ENCODE data around the gene PLAU. TPM values are rescaled to one million over a fixed set of nuclear protein-coding genes. Genes with fewer than 3 reads are reported as not detected.
A peak's percentile ranks its signal among the peaks of the same experiment; 100 is the strongest.

The PLAU gene
- total and polyA plus RNA-seq, 2 of the 13 experiments (the other 11 are each of a cell fraction or from before 2014, with no cell fraction given) = 0.45 to 11.2 TPM

GRCh38 chr10:73876157-73876556 is 34.8 kb upstream of the PLAU start:
- BruUV-seq (replicated peaks) = no TSS peak
- intact Hi-C loops (cut with micrococcal nuclease; ENCODE audit: unreplicated experiment) = loop anchor here (5.0 kb wide), 1 partner anchor 104 kb away; a partner anchor contains a TSS
- Histone ChIP-seq H3K4me3 (replicated peaks in 1 of 3; ENCODE audit: insufficient read depth in 1 of 3, low read depth in 2 of 3, low read length in 3 of 3) (no peak overlapping the region), H3K9me3 (ENCODE audit: low read length) (no peaks in the 10 kb centered on the region), H4K20me1 (ENCODE audit: insufficient read depth, low read length) (peaks cover 13% of the 10 kb centered on the region; the same call in 1 of the 2 replicates), H3K36me3 (replicated peaks in 1 of 2; ENCODE audit: control insufficient read depth in 1 of 2, insufficient read depth in 2 of 2, low read length in 2 of 2) (no peaks in the 10 kb centered on the region), H3K4me1 (ENCODE audit: insufficient read depth, low read length) (peaks cover 62% of the 10 kb centered on the region), H3K9ac (ENCODE audit: insufficient read depth, low read depth, low read length) (no peak overlapping the region), H3K4me2 (ENCODE audit: low read depth, low read length) (no peak overlapping the region), H3K27ac (ENCODE audit: extremely low read length, insufficient read depth, low read length) (no peak overlapping the region), H3K79me2 (ENCODE audit: insufficient read depth, low read length) (peaks cover 14% of the 10 kb centered on the region), H2AFZ (ENCODE audit: low read length) (no peak overlapping the region), H3K27me3 (ENCODE audit: control insufficient read depth in 1 of 2, insufficient read depth in 2 of 2, low read length in 2 of 2) (no peaks in the 10 kb centered on the region; a peak in 2 of 5 replicates)
- ChIA-PET CTCF (ENCODE audit: low intra/inter-chr PET ratio, low total read pairs) (no interaction called here), POLR2A (interaction anchor here (3.2 kb wide), 1 partner anchor 36 kb away, joined by 23 read pairs; no protein-coding TSS in a partner anchor)
- WGBS (ENCODE audit: low lambda C conversion rate) = 23% methylated on average over 3 of the region's 4 CpGs
- no peak for ATAC-seq
- FAIRE-seq = no peak
- in situ Hi-C loops (cut with HindIII; ENCODE audit: extremely low pct_ligation_motif_present, low pct_unique_long_range_greater_than_20kb) = no loop called here
- TF ChIP-seq FOXC1 (CRISPR knock-in tag; IDR thresholded peaks at IDR 0.05; ENCODE audit: borderline replicate concordance) (no peak), ZNF263 (CRISPR knock-in tag; IDR thresholded peaks at IDR 0.05) (peak; percentile 76)
- DNase-seq (ENCODE audit: low spot score) = no peak

DNA sequence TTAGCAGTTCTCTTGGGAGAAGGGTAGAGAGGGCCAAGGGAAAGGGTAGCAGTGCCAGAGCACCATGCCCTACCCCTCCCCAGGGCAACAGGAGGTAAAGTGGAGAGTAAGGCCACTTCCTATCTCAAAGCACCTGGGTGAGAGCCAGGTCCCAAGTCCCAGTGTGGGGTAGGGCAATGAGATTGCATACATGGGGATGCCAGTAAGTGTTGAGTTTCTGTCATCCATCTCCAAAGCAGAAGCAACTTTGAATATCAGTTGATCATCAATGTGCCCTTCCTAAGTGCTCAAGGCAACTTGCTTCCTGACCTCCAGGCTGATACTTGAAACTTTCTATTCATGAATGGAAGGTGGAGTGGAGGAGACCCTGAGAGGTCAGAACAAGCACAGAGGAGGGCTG is 34.4 kb upstream of the PLAU start:
- POLR2A ChIA-PET = no interaction called here
- no peak for DNase-seq (ENCODE audit: low spot score)
- no peaks in the 10 kb centered on the region for H3K36me3 ChIP-seq (replicated peaks in 1 of 2; ENCODE audit: control insufficient read depth in 1 of 2, insufficient read depth in 2 of 2, low read length in 2 of 2)
- in situ Hi-C loops (cut with HindIII; ENCODE audit: extremely low pct_ligation_motif_present, low pct_unique_long_range_greater_than_20kb) = no loop called here
- CTCF ChIA-PET (ENCODE audit: low intra/inter-chr PET ratio, low total read pairs) = no interaction called here
- TF ChIP-seq HDAC2 (CRISPR knock-in tag; IDR thresholded peaks at IDR 0.05) (no peak), PLRG1 (conservative IDR thresholded peaks at IDR 0.05) (no peak), ZNF766 (CRISPR knock-in tag; IDR thresholded peaks at IDR 0.05; ENCODE audit: borderline replicate concordance) (no peak), ZNF841 (CRISPR knock-in tag; IDR thresholded peaks at IDR 0.05; ENCODE audit: borderline replicate concordance) (no peak), MEF2D (CRISPR knock-in tag; IDR thresholded peaks at IDR 0.05) (no peak), KAT2B (IDR thresholded peaks at IDR 0.05; ENCODE audit: borderline replicate concordance, low read depth, low read length) (no peak), MYNN (CRISPR knock-in tag; IDR thresholded peaks at IDR 0.05; ENCODE audit: low read depth) (no peak), ATAD3A (CRISPR knock-in tag; IDR thresholded peaks at IDR 0.05) (no peak), TGIF2 (CRISPR knock-in tag; IDR thresholded peaks at IDR 0.05) (no peak), U2AF2 (IDR thresholded peaks at IDR 0.05; ENCODE audit: low read depth, low read length) (no peak), ZNF777 (CRISPR knock-in tag; IDR thresholded peaks at IDR 0.05) (no peak), NFE2L1 (CRISPR knock-in tag; IDR thresholded peaks at IDR 0.05; ENCODE audit: borderline replicate concordance) (no peak), DR1 (CRISPR knock-in tag; IDR thresholded peaks at IDR 0.05) (no peak), NCOA2 (CRISPR knock-in tag; IDR thresholded peaks at IDR 0.05) (no peak), MEIS2 (CRISPR knock-in tag; IDR thresholded peaks at IDR 0.05) (no peak), ZNF619 (CRISPR knock-in tag; IDR thresholded peaks at IDR 0.05) (no peak), ZSCAN31 (CRISPR knock-in tag; IDR thresholded peaks at IDR 0.05; ENCODE audit: low read depth) (no peak), ZNF124 (CRISPR knock-in tag; IDR thresholded peaks at IDR 0.05) (no peak)
- FAIRE-seq = no peak
- ATAC-seq = no peak
- no peak overlapping the region for H3K4me2 ChIP-seq (ENCODE audit: low read depth, low read length)
- no peaks in the 10 kb centered on the region; a peak in 2 of 5 replicates for H3K27me3 ChIP-seq (ENCODE audit: control insufficient read depth in 1 of 2, insufficient read depth in 2 of 2, low read length in 2 of 2)
- H3K27ac ChIP-seq (ENCODE audit: extremely low read length, insufficient read depth, low read length) = no peak overlapping the region
- no peak overlapping the region for H3K9ac ChIP-seq (ENCODE audit: insufficient read depth, low read depth, low read length)
- H3K4me1 ChIP-seq (ENCODE audit: insufficient read depth, low read length) = peaks cover 58% of the 10 kb centered on the region
- intact Hi-C loops (cut with micrococcal nuclease; ENCODE audit: unreplicated experiment) = loop anchor here (5.0 kb wide), 1 partner anchor 104 kb away; a partner anchor contains a TSS
- H3K4me3 ChIP-seq (replicated peaks in 1 of 3; ENCODE audit: insufficient read depth in 1 of 3, low read depth in 2 of 3, low read length in 3 of 3) = no peak overlapping the region
- peaks cover 11% of the 10 kb centered on the region for H3K79me2 ChIP-seq (ENCODE audit: insufficient read depth, low read length)
- H2AFZ ChIP-seq (ENCODE audit: low read length) = no peak overlapping the region
- no TSS peak for BruUV-seq (replicated peaks)
- H3K9me3 ChIP-seq (ENCODE audit: low read length) = no peaks in the 10 kb centered on the region
- peaks cover 13% of the 10 kb centered on the region; the same call in 1 of the 2 replicates for H4K20me1 ChIP-seq (ENCODE audit: insufficient read depth, low read length)
